HepG2 (cell line): ENCODE measurements around the gene CAPN9.
A peak's percentile ranks its signal among the peaks of the same experiment; 100 is the strongest.

ENCODE experiments used
- BRCA1 ChIP-seq: sonication (generic); formaldehyde crosslinking; IDR thresholded peaks from 2 replicates; pipeline ENCODE4 v1.4.0; 2020; ENCODE audit warnings: missing genetic modification reagents
- CC2D1A ChIP-seq: sonication (generic); formaldehyde crosslinking; IDR thresholded peaks from 2 replicates; pipeline ENCODE4 v1.8.1; 2023; ENCODE audit warnings: mild to moderate bottlenecking, missing genetic modification reagents
- CTCF ChIP-seq: sonication (generic); formaldehyde crosslinking; IDR thresholded peaks from 2 replicates; pipeline ENCODE4 v1.5.0; 2020; ENCODE audit warnings: mild to moderate bottlenecking, missing genetic modification reagents, moderate library complexity
- GABPA ChIP-seq, 2 experiments: IDR thresholded peaks; 2 replicates each; pipeline ENCODE4 v1.6.1; 2011 to 2016; ENCODE audit warnings: low read depth in 2 of 2, low read length in 1 of 2, missing biosample characterization in 1 of 2, missing genetic modification characterization in 1 of 2
- MAFK ChIP-seq, 2 experiments: IDR thresholded peaks in 1 of 2; conservative IDR thresholded peaks in 1 of 2; 2 replicates each; pipeline ENCODE4 v1.6.1; 2011; ENCODE audit warnings: improper control_type of control experiment in 2 of 2, low read length in 2 of 2
- MED1 ChIP-seq: sonication (generic); formaldehyde crosslinking; IDR thresholded peaks from 2 replicates; pipeline ENCODE4 v1.4.0; 2020; ENCODE audit warnings: missing genetic modification reagents
- POLR2A ChIP-seq, 2 experiments: IDR thresholded peaks; 2 replicates each; pipeline ENCODE4 v1.6.1; 2011; ENCODE audit warnings: low read depth in 2 of 2, low read length in 2 of 2, mild to moderate bottlenecking in 1 of 2, moderate library complexity in 1 of 2; ENCODE audit not compliant: insufficient read depth in 1 of 2
- RAD51 ChIP-seq: fragments of 450-650 bp; IDR thresholded peaks from 2 replicates; pipeline ENCODE4 v1.6.1; 2016; ENCODE audit warnings: borderline replicate concordance
- REST ChIP-seq, 2 experiments: IDR thresholded peaks; 2 replicates each; pipeline ENCODE4 v1.6.1; 2011 to 2012; ENCODE audit warnings: low read length in 2 of 2, borderline replicate concordance in 1 of 2, low read depth in 1 of 2, mild to moderate bottlenecking in 1 of 2, moderate library complexity in 1 of 2
- SALL1 ChIP-seq: sonication (generic); formaldehyde crosslinking; IDR thresholded peaks from 2 replicates; pipeline ENCODE4 v1.8.0; 2022; ENCODE audit warnings: mild to moderate bottlenecking, missing genetic modification reagents

- peak; percentile 94 for TF ChIP-seq CTCF (CRISPR knock-in tag)
- no peak for TF ChIP-seq MED1 (CRISPR knock-in tag)
- TF ChIP-seq SALL1 (CRISPR knock-in tag): peak; percentile 65
- no peak for TF ChIP-seq GABPA (IDR thresholded peaks at IDR 0.05; ENCODE audit: low read depth, low read length)
- no peak for TF ChIP-seq GABPA (CRISPR knock-in tag; IDR thresholded peaks at IDR 0.05; ENCODE audit: low read depth)
- TF ChIP-seq RAD51: no peak
- no peak for TF ChIP-seq BRCA1 (CRISPR knock-in tag)
- TF ChIP-seq CC2D1A (CRISPR knock-in tag): no peak
- TF ChIP-seq MAFK (conservative IDR thresholded peaks at IDR 0.05 in 1 of 2, IDR thresholded peaks at IDR 0.05 in 1 of 2; ENCODE audit: low read length in 2 of 2): no peak
- TF ChIP-seq REST (IDR thresholded peaks at IDR 0.05; ENCODE audit: borderline replicate concordance in 1 of 2, low read depth in 1 of 2, low read length in 2 of 2): no peak
- no peak for TF ChIP-seq POLR2A (IDR thresholded peaks at IDR 0.05; ENCODE audit: insufficient read depth in 1 of 2, low read depth in 2 of 2, low read length in 2 of 2)
Measured at GRCh38 chr1:230772457-230773395, 25.5 kb downstream of the CAPN9 start.
